CD1c-positive myeloid dendritic cell (primary cell): ENCODE data around the gene RIGI.
"Not testable (repeated sequence)": the region's sequence is repeated elsewhere in the genome, so short reads cannot be mapped to it uniquely, and the experiment has no call there.

Experiments used
- DNase-seq: peaks from one replicate; pipeline ENCODE4 v3.0.0-alpha.2; 2016; ENCODE audit errors: extremely low spot score

RIGI gene

DNA sequence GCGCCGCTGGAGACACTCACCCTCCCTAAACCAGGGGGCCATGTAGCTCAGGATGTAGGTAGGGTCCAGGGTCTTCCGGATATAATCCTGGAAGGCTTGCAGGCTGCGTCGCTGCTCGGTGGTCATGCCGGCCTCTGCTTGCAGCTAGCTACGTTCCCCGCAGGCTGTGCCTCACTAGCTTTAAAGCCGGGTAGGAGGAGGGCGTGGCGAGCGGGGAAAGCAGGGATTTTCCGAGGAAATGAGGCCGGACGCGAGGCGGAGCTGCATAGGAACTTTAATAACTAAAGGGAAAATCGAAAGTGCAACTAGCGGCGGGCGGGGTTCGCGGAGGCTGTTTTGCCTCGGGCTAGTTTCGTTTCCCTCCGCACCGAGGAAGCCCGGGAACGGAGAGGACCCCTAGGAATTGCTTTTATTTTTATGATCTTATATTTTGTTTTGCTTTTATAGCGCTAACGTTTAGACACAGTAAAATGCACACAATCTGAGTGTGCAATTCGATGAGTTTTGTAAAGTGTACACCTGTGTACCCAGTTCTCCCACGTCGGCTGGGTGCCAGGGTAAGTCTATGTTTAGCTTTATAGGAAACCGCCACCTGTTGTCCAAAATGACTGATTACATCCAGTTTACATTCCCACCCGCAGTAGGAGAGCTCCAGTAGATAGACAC, at the start of gene RIGI:
RIGI (minus strand) TSS at position 156 of the 666 bp plus-strand sequence; CDS start at position 126, 30 bp downstream.
- peak; percentile 94 for DNase-seq

DNA sequence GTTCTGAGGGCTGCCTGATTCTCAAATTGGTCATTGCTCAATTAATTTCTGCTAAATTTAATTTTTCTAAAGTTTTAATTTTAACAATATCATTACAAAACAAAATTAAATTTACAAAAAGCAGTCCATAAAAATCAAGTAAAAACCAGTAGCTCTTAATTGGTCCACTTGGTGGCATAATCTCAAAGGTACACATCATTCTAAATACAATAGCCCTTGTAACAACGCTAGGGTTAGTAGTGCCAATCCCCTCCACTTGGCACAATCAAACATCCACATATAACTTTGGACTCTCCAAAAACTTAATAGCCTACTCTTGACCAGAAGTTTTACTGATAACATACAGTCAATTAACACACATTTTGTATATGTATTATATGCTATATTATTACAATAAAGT, 48.9 kb upstream of the RIGI start:
- DNase-seq: no peak

DNA sequence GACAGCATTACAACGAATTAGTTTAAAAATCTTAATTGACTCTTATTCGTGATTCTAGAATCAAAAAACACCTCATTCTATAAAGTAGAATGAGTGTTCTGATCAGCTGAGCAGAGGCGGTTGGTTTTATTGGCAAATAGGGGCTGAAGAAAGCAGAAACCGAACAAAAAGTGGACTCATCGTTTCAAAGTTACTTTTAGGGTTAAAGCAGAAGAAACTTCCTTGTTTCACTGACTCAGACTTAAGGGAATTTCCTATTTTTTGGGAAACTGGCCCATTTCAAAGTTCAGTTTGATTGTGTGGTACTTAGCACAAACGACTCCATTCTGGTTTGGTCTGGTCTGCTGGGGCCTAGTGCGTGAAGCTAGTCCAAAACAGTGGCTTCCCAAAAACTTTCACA, 47.8 kb upstream of the RIGI start:
- peak; percentile 64 for DNase-seq

DNA sequence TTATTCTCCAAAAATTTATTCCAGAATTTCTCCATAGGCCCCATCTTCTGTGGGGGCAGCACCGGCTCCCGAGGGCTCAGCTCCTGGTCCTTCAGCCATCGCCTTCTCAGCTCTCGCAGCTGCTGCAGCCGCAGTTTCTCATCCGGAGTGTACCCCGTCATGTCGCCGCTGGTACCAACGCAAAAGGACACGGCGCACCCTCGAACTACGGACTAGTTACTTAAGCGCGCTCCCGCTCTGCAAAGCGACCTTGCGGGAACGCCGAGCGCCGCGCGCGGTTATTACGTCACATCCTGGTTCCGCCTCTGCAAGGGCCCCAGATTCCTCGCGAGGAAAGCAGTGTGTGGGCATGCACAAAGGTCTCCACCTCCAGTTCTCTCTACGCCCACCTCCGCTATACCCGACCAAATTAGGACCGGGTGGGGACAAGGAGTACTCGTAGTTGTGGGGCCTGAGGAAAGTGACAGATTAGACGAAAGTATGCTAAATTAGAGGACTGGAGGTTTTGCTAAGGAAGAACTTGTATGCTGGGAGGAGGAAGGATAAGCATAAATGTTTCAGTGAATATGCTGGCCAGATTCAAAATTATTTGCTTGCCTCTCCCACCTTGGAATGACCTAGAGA, 47.0 kb upstream of the RIGI start, which contains the start of gene NDUFB6:
NDUFB6 (minus strand) TSS at position 260 of the 624 bp plus-strand sequence; CDS start at position 161, 99 bp downstream.
- DNase-seq: peak; percentile 97

DNA sequence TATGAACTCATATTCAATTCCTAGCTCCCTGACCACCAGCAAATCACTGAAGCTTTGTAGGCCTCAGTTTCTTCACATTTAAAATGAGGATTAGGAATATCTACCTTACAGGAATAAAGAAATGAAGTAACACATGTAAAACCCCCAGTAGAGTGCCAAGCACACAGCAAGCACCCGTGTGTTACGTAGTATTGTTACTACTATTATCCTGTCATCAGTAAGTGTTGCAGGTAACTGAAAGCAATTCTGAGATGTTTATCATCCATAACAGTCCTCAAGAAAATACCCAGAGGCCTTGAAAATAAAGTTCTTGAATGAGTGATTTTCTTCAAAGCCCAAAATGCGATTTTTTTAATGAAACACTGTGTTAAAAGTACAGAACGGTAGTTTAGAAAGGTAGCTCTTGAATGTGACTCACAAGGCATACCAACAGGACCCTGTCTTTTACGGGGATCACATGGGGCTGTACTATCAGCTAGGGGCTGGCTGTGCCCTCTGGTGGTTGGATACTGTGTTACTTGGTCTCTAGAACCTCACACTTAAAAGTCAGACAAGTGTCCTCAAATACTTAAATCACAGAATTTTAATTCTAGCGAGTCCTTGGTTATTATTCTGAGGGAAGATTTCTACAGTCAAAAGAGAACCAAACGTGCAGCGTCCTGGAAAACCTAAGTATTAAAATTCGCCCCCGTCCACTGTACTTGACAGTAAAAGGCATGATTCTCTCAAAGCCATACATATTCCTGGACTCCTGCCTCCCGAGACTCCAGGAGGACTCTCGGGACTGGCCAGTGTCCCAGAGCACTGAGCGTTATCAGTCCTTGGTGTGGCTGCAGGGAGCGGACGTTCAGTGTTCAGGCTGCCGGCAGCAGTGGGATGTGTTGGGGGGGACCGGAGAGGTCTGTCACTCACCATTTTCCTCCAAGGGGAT, 46.2 kb upstream of the RIGI start:
- peak; percentile 81 for DNase-seq

DNA sequence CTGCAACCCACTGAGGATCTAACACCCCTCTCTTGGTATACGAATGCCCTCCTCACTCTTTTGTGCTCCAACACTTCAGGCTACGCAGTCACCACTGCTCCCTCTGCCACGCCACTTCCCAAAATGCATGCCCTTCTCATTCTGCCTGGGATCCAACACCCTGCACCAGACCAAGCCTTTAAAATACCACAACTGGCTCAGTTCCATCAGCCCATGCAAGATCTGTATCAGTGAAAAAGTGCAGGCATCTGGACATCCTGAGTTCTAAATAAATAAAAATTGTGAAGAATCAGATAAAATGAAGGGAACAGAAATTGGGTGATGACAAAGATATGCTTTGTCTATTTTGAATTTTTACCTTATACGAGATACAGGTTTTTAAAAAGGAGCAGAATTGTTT, 44.3 kb upstream of the RIGI start:
- DNase-seq: no peak

DNA sequence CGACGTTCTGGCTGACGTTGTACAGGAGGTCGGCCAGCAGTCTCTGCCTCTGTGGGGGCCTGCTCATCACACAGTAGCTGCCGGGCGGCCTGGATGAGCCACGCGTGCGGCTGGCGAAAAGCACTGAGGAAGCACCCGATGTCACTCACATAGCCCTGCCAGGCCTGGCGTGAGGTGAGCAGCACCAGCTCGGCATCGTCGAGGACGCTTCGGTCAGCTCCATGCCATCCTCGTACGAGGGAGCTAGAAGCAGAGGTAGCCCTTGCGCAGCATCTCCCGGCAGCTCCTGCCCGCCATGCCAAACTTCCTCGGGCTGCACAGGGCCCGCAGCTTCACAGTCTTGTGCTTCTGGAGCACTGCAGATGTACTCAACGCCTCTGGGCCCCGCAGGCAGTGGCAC, 40.8 kb upstream of the RIGI start:
- DNase-seq: no peak

DNA sequence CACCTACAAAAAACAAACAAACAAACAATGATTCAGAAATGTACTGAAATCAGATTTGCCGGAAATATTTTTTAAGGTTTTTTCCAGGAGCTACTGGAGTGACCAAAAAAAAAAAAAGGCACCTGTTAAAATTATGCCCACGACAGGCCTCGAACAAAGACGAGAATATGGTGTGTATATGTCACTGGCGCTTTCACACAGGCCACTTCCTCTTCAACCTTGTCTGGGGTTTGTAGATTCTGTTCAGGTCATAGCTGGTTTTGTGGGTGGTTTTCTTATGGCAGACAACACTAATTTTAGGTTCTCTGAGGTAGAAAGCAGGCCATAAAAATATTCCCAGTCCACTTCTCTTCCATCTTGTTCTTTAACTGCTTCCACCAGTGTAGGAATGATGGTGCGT, 40.0 kb upstream of the RIGI start:
- no peak for DNase-seq

DNA sequence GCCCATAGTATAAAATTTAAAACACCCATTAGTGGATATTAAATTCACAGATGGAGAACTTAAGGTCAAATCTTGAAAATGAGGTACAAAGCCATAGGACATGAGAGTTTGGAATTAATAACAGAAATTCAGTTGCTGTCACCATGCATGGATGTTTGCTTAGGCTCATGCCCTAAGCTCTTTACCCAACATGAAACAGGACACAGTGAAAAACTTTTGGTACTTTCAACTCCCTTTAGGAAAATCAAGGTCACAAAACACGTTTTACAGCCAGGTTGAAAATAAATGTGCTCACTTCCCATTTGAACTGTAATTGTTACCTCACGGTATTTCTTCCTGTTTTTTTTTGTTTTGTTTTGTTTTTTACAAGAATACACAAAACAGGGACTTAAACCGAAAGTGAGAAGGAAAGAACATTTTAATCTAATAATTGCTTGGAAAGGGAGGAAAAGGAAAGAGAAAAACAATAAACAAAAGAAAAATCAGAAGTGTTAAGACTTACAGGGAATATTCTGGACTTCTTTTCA, 32.5 kb upstream of the RIGI start:
- DNase-seq: peak; percentile 52

DNA sequence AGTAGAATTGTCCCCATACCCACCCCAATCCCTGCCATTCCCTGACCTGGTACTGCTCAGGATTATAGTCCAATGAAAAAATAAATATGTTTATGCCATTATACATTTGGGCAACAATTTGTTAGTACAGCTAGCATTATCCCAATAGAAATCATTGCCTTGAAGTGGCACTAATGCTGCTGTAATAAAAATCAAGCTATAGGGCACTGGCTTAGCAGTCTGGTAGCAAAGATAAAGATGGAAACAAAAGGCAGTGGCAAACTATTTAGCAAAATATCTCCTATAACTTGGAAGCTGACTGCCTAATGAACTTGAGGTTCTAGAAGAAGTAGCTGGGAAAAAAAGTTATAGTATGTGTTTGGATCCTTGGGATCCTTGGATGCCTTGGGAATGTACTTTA, 28.6 kb upstream of the RIGI start:
- DNase-seq: no peak

DNA sequence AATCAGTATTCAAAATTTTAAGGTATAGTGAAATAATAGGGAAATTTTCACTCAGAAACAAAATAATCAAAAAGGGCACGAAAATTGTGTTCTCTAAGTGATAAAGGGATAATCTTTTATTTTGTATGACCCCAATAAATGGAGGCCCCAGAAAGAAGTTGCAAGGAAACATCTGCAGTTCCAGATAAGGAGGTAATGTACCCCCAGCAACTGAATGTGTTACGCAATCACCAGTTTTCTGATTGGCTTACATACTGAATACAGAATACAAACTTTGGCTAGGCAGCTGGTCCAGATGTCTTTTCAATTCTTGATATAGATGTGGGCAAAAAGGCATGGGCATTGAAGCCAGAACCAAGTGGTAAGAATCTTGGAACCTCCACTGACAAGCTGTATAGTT, 28.1 kb upstream of the RIGI start:
- no peak for DNase-seq

DNA sequence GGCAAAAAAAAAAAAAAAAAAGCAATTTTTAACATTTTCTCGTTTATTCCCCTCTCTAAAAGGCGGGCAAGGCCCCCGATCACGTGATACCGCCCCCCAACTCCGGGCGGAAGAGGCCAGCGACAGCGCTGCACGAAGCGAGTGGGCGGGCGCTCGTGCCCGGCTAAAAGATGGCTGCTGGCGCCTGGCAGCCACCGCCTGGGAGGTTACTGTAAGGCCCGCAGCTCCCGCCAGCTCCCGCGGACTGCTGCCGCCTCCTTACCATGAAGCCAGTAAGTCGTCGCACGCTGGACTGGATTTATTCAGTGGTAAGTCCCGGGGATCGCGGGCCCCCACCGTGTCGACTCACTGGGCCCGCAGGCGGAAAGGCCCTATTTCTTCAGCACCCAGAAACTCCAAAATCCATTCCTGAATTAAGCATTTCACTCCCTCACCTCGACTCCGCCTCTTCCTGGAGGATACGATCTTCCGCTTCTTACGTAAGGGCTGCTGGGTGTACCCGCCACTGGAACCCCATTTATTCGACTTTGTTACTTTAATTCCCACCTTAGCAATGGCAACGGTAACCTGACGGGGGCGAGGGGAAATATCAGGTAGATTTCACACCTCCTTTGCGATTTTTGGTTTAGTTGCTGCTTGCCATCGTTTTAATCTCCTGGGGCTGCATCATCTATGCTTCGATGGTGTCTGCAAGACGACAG, 26.3 kb upstream of the RIGI start, which contains the start of the genes SMIM27 and TOPORS:
SMIM27 (plus strand) TSS at position 156 of the 701 bp plus-strand sequence; CDS start at position 264, 108 bp downstream.
TOPORS (minus strand) TSS at position 415 of the 701 bp plus-strand sequence; CDS start at position 265, 150 bp downstream.
- DNase-seq: peak; percentile 97

DNA sequence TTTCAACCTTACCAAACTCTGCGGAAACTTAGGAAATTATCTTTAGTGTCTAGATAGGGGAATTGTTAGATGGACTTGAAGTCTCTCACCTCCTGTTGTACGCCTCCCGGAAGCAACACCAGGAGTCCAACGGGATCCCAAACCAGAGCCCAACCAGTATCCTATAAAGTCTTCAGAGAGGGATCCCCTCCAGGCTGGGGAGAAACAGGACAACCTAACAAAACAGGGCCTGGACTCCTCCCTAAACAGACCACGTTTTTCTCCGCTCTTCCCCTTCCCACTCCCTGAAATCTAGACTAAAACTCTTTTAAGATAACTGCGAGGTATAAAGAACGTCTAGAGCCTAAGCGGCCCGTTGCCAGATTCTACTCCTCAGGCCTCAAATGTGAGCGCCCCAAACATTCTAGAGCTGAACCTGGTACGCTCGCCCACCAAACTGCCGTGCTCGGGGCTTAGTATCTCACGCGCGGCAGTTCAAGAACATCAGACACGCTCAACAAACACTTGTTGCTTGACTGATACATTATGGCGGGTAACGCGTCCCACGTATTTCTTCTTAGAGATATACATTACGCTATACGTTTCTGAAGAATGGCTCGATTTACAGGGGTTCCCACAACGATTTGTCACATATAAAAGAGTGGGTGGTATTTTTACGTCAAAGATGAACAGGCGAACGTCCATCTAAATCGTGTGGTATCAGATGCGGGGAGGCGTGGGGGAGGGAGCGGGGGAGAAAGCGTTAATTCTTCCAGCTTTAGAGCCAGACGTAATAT, 25.5 kb upstream of the RIGI start:
- peak; percentile 79 for DNase-seq

DNA sequence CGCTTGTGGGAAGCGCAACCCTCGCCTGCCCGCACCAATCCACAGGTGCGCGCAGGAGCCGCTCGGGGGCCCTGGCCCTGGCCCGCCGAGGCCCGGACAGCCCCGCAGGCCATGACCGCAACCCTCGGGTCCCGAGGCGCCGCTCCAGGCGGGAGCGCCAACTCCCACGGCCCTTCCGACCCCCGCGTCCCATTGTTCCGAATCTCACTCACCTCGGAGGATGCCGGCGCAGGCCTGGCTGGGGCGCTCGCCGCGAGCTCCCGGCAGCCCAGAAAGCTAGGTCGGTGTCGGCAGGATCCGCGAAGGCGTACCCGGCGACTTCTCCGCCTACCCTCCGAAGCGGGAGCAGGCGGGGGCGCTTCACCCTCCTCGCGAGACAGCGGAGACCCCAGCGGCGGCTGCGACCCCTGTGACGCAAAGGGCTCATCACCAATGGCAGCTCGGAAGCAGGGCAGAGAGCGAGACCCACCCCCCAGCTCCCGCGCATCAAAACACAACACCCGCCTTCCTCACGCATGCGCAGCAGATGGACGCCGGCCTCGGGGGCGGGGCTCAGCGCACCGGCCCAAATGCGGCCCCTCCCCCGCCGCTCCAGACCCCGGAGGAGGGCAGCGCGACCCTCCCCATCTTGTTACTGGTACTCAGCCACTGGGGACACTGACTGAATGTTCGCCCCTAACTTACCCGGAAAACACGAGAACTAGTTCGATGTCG, 24.7 kb upstream of the RIGI start:
- DNase-seq: peak; percentile 91

DNA sequence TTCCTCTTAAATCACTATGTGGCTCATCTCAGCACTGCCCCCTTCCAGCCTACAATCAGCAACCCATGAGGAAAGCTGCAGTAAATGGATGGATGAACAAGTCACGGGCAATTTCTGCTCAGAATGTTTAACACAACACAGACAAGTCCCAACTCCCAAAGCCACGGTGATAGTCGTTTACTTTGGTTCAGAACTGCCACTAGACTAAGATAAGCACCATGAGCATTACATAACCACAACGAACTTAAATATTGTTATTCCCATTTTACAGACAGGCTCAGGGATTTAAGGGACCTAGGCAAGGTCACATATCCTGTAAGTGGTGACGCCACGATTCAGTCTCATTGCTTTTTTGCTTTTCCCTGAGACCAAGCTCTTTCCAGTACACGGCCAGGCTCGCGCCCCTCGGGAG, 24.2 kb upstream of the RIGI start:
- peak; percentile 11 for DNase-seq

DNA sequence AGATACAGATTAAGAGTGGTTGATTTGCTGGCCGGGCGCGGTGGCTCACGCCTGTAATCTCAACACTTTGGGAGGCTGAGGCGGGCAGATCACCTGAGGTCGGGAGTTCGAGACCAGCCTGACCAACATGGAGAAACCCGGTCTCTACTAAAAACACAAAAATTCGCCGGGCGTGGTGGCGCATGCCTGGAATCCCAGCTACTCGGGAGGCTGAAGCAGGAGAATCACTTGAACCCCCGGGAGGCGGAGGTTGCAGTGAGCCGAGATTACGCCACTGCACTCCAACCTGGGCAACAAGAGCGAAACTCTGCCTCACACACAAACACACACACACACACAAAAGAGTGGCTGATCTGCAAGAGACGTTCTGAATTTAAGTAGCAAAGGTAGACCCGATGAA, 22.2 kb upstream of the RIGI start:
- DNase-seq: not testable (repeated sequence)

DNA sequence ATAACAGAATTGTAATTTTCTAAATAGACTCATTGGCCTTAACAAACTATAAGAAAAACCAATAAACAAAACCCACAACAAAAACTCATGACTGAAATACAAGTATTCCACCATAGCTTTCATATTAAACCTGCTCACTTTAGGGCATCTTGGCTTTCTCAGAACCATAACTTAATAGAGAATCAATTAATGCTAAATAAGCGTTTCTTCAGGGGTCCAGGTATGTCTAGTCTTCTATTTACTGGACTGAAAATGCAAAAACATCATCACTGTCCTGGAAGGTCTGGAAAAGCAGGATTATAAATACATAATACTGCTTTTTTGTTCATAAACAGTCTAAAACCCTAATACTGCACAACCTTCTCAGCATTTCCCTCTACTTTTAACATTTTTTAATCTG, 19.9 kb upstream of the RIGI start:
- no peak for DNase-seq

DNA sequence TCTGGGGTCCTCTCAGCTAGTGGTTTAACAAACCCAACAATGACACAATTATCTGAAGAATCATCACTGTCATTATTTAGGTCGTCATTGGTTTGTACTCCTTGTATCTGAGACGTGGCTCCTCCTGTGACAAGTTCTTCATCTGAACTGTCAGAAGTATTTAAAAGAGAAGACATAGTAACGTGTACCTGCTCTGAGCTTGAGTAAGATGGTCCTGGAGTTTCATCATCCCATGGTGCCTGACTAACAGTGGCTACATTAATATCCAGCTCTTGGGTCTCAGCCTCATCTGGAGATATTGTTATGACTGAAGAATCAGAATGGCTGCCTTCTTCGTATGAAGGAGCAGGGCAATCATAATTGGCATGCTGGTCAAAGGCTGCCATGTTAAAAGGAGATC, 17.1 kb upstream of the RIGI start:
- DNase-seq: no peak

DNA sequence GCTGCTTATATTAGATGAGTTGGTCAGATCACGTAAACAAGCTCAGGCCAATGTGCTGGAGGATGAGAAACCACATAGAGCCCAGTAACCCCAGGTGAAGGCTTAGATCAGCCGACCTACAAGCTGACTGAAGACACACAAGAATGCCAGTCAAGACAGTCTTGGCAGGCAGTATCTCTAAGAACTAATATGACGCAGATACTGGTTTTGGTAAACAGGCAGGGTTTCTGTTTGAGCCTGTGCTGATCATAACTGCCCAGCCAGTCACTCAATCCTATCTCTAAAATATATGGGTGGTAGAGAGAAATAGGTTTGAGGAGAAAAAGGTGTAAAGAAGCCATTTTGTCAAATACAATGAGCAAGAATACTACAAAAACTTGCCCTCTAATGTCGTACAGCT, 7.8 kb upstream of the RIGI start:
- DNase-seq: no peak

DNA sequence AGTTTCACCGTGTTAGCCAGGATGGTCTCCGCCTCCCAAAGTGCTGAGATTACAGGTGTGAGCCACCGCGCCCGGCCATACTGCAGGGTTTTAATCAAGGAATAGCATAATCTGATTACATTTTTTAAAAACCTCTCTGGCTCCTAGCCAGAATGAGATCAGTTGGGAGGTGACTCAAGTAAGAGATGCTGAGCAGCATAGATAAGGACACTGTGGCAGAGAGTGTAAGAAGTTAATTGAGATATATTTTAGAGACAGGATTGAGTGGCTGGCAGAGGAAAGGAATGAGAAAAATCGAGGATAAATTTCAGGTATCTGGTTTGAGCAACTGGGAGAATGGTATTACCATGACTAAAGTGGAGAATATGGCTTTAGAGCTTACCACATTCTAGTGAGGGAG, 7.3 kb upstream of the RIGI start:
- no peak for DNase-seq
